Tongue (tissue), 2 donors: ENCODE results near the gene CST8. TPM values are rescaled to one million over a fixed set of nuclear protein-coding genes. Genes with fewer than 3 reads are reported as not detected.
"Not testable (repeated sequence)": the region's sequence is repeated elsewhere in the genome, so short reads cannot be mapped to it uniquely, and the experiment has no call there.

Experiments
- DNase-seq: peaks from one replicate; pipeline ENCODE4 v3.0.0-alpha.2; 2015
- total RNA-seq: library from RNA; depleted of rRNA; stranded (reverse); fragments of >200 nt; gene quantifications from one replicate; pipeline ENCODE4 v1.2.3, GENCODE V29; 2014

Gene CST8
- total RNA-seq = not detected

- no peak for DNase-seq
Measured at GRCh38 chr20:23490817-23491216, at the start of gene CST8. TSS of gene CST8 (plus strand) at chr20:23491117. CDS start at chr20:23491668, 551 bp downstream.

DNA sequence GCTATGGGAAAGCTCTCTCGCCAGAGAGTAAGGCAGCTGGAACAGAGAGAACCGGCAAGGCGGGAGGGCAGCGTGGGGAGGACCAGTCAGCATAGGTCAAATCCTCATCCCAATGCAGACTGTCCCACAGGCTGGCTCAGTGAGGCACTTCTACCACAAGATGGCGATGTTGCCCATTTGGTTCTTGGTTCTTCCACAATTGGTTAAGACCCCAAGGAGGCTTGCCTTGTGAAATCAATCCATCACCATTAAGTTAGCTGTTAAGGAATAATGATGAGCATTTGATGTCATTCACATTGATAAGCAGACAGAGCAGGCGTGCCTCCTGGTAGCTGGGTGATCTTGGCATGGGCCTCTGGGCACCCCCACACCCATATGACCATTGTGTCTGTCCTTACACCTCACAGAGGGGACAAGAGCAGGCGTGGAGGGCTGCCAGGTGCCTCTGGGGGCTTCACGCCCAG, 49.0 kb upstream of the CST8 start:
- DNase-seq = peak; percentile 88

- DNase-seq = no peak
Measured at GRCh38 chr20:23442436-23442835, 48.5 kb upstream of the CST8 start.

GRCh38 chr20:23444859-23445258, 46.1 kb upstream of the CST8 start:
- DNase-seq = no peak

DNA sequence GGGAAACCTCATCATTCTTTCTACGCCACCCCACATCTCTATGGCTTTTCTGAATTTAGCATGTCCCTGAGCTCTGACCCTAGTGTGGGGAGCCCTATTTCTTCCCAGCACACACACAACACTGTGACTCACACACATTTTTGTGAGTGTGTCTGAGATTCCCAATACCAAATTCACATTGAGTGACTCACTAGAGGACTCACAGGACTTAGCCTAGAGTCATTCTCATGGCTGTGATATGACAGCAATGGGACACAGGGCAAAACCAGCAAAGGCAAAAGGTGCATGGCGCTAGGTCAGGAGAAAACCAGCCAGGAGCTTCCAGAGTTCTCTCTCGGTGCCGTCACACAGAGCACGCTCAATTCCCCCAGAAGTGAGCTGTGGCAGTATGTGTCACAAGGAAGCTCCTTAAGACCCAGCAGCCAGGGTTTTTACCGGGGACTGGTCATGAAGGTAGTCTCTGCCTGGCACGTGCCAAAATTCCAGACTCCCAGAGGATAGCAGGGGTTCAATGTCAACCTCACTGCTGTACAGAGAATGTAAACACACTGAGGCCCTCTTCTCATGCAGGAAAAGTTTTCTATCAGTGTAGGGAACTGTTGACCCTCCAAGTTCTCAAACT, 45.2 kb upstream of the CST8 start:
- no peak for DNase-seq

GRCh38 chr20:23446505-23446904, 44.4 kb upstream of the CST8 start:
- peak; percentile 46 for DNase-seq

DNA sequence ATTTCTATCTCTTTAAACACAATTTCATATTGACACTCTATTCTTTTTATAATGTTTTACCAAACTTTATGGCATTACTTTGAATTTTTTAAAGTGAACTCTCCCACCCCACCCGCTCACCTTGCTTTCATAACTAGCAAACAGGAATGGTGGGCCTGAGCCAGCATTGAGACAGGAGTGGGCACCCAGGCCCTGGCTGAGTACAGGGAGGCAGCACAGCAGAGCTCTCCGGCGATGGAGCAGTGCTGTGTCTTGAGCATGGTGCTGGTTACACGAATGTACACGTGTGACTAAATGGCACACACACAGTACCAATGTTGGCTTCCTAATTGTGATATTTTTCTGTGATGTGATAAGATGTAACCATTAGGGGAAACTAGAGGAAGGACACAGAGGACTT, 42.8 kb upstream of the CST8 start:
- DNase-seq = no peak

GRCh38 chr20:23449421-23449820, 41.5 kb upstream of the CST8 start:
- DNase-seq = no peak

- no peak for DNase-seq
Measured at GRCh38 chr20:23450877-23451276, 40.0 kb upstream of the CST8 start.

DNA sequence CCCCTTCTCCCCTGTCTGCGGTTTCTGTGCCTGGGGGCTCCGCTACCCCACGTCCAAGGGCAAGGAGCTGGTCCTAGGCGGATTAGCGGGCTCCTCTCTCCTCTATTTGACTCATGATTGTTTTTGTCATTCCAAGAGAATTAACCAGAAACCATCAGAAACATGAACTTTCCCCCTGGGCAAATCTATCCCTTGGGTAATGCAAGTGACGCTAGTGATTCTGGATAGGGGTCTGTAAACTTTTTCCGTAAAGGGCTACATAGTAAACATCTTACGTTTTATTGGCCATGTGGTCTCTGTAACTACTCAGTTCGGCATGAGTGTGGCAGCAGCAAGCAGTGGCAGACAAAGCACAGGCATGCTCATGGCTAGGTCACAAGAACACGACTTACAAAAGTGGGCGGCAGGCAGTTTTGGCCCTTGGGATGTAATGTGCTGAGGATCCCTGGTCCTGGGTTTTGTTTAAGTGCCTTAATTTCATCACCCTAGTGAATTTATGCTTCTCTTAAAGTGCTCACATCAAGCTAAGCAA, 38.9 kb upstream of the CST8 start:
- no peak for DNase-seq

DNA sequence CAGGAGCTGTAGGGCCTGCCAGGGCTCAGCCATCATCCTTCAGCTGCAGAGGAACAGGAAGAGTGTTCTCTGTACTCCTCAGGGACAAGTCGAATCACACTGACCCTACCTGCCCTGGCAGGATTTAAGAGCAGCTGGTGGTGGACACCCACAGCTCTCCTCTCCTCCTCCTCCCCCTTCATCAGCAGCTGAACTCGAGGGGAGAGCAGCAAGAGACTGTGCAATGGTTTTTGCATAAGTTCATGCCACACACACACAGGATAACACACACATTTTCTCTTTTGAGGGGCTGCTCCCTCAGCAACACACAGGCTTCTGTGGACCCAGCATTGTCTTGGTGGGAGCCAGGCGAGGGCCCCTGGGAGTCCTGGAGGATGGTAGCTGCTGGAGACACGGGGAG, 38.1 kb upstream of the CST8 start, which contains the start of gene CST11:
Gene CST11 (minus strand): TSS at position 101 of the 400 bp plus-strand sequence. CDS start 65 bp downstream, at position 36.
- no peak for DNase-seq

DNA sequence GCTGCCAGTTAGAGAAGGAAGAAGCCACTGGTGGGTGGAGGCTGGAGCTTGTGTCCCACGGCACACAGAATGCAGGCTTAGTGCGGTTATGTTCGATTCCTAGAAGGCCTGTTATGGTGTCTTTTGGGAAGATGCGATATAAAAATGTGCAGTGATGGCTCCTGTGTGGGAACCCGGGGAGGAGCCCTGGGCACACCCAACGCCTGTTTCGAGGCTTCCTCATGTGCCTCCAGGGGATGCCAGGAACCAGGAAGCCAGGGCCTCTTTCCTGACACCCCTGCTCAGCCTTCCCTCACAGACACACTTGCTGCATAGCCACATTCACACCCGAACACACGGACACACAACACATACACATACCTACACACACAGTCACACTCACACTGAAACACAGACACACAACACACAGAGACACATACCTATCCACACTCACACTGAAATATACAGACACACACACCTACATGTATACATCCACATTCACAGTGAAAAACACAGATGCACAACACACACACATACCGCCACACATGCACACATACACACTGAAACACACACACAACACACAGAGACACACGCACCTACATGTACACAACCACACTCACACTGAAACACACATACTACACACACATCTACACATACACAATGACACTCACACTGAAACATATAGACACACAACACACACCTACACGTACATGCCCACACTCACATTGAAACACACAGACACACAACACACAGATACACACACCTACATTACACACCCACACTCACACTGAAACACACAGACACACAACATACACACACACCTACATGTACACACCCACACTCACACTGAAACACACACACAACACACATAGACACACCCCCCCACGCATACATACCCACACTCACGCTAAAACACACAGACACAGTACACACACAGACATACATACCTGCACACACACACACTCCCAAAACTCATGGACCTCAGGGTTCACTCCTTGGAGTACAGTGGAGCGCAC, 37.1 kb upstream of the CST8 start:
- no peak for DNase-seq

GRCh38 chr20:23454816-23455215, 36.1 kb upstream of the CST8 start:
- DNase-seq = no peak

- DNase-seq = no peak
Measured at GRCh38 chr20:23455639-23456038, 35.3 kb upstream of the CST8 start.

GRCh38 chr20:23456409-23456808, 34.5 kb upstream of the CST8 start:
- DNase-seq = peak; percentile 47

DNA sequence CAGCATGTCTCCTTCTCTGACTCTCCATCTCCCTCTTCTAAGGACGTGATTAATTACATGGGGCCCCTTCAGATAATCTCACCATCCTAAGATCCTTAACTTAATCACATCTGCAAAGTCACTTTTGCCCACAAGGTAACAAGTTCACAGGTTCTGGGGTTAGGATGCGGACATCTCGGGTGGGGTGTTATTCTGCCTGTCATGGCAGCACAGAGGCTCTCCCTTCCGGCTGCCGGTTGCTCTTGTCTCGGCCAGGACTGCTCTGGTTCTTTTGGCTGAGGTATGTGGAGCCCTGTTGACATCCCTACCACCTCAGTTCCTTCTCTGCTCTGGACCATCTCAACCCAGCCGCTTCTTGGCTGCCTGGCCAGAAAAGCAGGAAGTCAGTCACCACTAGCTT, 34.0 kb upstream of the CST8 start:
- DNase-seq = no peak

- DNase-seq = no peak
Measured at GRCh38 chr20:23459461-23460150, 31.3 kb upstream of the CST8 start.

DNA sequence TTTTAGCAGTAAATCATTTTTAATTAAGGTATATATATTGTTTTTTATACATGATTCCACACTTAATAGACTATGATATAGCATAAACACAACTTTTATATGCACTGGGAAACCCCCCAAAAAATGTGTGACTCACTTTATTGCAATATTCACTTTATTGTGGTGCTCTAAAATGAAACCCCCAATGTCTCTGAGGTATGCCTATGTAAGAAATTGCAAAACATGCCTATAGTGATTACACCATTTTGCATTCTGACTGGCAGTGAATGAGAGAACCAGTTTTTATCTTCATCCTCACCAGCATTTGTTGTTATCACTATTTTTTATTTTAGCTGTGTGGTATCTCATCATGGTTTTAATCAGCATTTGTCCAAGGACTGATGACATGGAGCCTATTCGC, 29.7 kb upstream of the CST8 start:
- no peak for DNase-seq

- not testable (repeated sequence) for DNase-seq
Measured at GRCh38 chr20:23466961-23467360, 24.0 kb upstream of the CST8 start.

GRCh38 chr20:23472306-23472705, 18.6 kb upstream of the CST8 start:
- not testable (repeated sequence) for DNase-seq

DNA sequence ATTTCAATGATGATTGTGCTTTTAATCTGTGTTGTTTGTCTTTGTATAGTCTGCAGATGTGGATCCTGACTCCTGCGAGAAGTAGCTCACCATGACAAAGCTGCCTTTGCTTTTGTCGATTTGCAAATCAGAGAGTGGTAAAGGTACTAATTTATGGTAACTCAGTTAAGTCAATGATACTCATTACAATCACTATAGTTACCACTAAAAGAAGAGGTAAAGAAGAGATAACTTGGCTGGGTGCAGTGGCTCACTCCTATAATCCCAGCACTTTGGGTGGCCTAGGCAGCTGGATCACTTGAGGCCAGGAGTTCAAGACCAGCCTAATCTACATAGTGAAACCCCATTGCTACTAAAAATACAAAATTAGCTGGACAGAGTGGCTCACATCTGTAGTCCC, 17.6 kb upstream of the CST8 start:
- DNase-seq = not testable (repeated sequence)

GRCh38 chr20:23475395-23475794, 15.5 kb upstream of the CST8 start:
- no peak for DNase-seq
